SU-DHL-6 (cell line): ENCODE data around the gene CES4A.

Source experiments
- H2AFZ ChIP-seq: fragments of 200-600 bp; sonication (generic); 2 replicates; pipeline ENCODE4 v1.6.1; 2014; ENCODE audit warnings: low read depth, mild to moderate bottlenecking, moderate library complexity, mixed read lengths, antibody characterized with exemption, low read length; ENCODE audit not compliant: severe bottlenecking
- H3F3A ChIP-seq: fragments of 200-600 bp; shearing (Covaris generic); 2 replicates; pipeline ENCODE4 v1.6.0; 2016; ENCODE audit warnings: antibody characterized with exemption, mild to moderate bottlenecking; ENCODE audit not compliant: insufficient read depth
- H3K27ac ChIP-seq: fragments of 200-600 bp; sonication (generic); 2 replicates; pipeline ENCODE4 v1.5.1; 2016; ENCODE audit warnings: low read depth, mild to moderate bottlenecking, low read length, moderate library complexity, mixed read lengths
- H3K27me3 ChIP-seq: fragments of 200-600 bp; sonication (generic), shearing (Covaris generic); 2 replicates; pipeline ENCODE4 v1.6.0; 2014; ENCODE audit warnings: mild to moderate bottlenecking, low read length
- H3K36me3 ChIP-seq: fragments of 200-600 bp; sonication (generic); 2 replicates; pipeline ENCODE4 v1.6.1; 2014; ENCODE audit warnings: mild to moderate bottlenecking, low read length, mixed read lengths
- H3K4me2 ChIP-seq: fragments of 300-600, 200-600 bp; shearing (Covaris generic), sonication (generic); 2 replicates; pipeline ENCODE4 v1.6.0; 2014; ENCODE audit warnings: low read length, low read depth, mild to moderate bottlenecking; ENCODE audit not compliant: poor library complexity, severe bottlenecking
- H3K4me3 ChIP-seq: fragments of 200-600 bp; sonication (generic); 2 replicates; pipeline ENCODE4 v1.5.1; 2014; ENCODE audit warnings: antibody characterized with exemption, low read length, mild to moderate bottlenecking, mixed read lengths; ENCODE audit not compliant: insufficient read depth, poor library complexity, severe bottlenecking
- H3K79me2 ChIP-seq: fragments of 200-600 bp; sonication (generic); 2 replicates; pipeline ENCODE4 v1.6.1; 2014; ENCODE audit warnings: mild to moderate bottlenecking, low read length, moderate library complexity; ENCODE audit not compliant: insufficient read depth
- H3K9ac ChIP-seq: fragments of 200-600 bp; sonication (generic); 2 replicates; pipeline ENCODE4 v1.7.0; 2014; ENCODE audit warnings: mild to moderate bottlenecking, low read length
- H3K9me2 ChIP-seq: fragments of 200-600 bp; sonication (generic); replicated peaks from 2 replicates; pipeline ENCODE4 v1.6.1; 2014; ENCODE audit warnings: low read length; ENCODE audit not compliant: insufficient read depth
- H3K9me3 ChIP-seq: fragments of 200-600 bp; sonication (generic); 2 replicates; pipeline ENCODE4 v1.6.1; 2014; ENCODE audit warnings: low read length, mixed read lengths; ENCODE audit not compliant: insufficient read depth
- H4K20me1 ChIP-seq: fragments of 200-600 bp; sonication (generic); 2 replicates; pipeline ENCODE4 v1.6.1; 2014; ENCODE audit warnings: low read depth, mild to moderate bottlenecking, antibody characterized with exemption, low read length, moderate library complexity, mixed read lengths
- EZH2phosphoT487 ChIP-seq: fragments of 200-600 bp; sonication (generic), shearing (Covaris generic); conservative IDR thresholded peaks from 2 replicates; pipeline ENCODE4 v1.6.1; 2018; ENCODE audit warnings: mild to moderate bottlenecking, antibody characterized with exemption, low read length, moderate library complexity, mixed read lengths
- TF ChIP-seq, protein P1 (sequence below): fragments of 200-600 bp; sonication (generic); IDR thresholded peaks from one replicate; pipeline ENCODE4 v1.5.1; 2017; ENCODE audit warnings: antibody characterized with exemption, mild to moderate bottlenecking, low read length, moderate library complexity; ENCODE audit not compliant: insufficient read depth, poor library complexity, severe bottlenecking

The CES4A gene

DNA sequence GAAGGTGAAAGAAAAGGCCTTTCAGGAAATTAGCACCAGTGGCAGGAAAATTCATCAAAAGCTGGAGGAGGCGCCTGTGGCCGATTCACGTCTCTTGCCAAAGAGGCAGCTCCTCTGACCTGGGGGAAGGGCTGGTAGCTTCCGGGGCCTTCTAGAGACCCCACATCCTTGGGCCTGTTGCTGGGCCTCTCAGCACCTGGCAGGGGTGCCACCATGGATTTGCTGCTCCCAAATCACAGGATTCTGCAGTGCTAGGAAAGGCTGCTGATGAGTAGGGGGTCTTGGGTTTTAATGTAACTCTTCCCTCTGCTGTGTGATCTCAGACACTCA, 29.0 kb downstream of the CES4A start:
- Histone ChIP-seq H4K20me1 (no peaks in the 10 kb centered on the region), H3F3A (no peaks in the 10 kb centered on the region), H3K4me3 (no peak overlapping the region), H3K27ac (no peak overlapping the region), H3K36me3 (no peaks in the 10 kb centered on the region), H3K79me2 (no peaks in the 10 kb centered on the region), H3K9me2 (no peaks in the 10 kb centered on the region), H3K9ac (no peak overlapping the region), H3K4me2 (no peak overlapping the region), H3K27me3 (no peaks in the 10 kb centered on the region), H3K9me3 (no peaks in the 10 kb centered on the region), H2AFZ (no peak overlapping the region)
- no peak for TF ChIP-seq EZH2phosphoT487
- TF ChIP-seq, protein P1, sequence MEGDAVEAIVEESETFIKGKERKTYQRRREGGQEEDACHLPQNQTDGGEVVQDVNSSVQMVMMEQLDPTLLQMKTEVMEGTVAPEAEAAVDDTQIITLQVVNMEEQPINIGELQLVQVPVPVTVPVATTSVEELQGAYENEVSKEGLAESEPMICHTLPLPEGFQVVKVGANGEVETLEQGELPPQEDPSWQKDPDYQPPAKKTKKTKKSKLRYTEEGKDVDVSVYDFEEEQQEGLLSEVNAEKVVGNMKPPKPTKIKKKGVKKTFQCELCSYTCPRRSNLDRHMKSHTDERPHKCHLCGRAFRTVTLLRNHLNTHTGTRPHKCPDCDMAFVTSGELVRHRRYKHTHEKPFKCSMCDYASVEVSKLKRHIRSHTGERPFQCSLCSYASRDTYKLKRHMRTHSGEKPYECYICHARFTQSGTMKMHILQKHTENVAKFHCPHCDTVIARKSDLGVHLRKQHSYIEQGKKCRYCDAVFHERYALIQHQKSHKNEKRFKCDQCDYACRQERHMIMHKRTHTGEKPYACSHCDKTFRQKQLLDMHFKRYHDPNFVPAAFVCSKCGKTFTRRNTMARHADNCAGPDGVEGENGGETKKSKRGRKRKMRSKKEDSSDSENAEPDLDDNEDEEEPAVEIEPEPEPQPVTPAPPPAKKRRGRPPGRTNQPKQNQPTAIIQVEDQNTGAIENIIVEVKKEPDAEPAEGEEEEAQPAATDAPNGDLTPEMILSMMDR: no peak

GRCh38 chr16:67017810-67018488, 29.6 kb downstream of the CES4A start:
- no peaks in the 10 kb centered on the region for H3F3A ChIP-seq
- H2AFZ ChIP-seq: peak overlapping the region; percentile 75
- H3K9me3 ChIP-seq: no peaks in the 10 kb centered on the region
- TF ChIP-seq, protein P1: peak; percentile 71
- TF ChIP-seq EZH2phosphoT487: no peak
- H4K20me1 ChIP-seq: no peaks in the 10 kb centered on the region
- H3K9me2 ChIP-seq: no peaks in the 10 kb centered on the region
- no peaks in the 10 kb centered on the region for H3K36me3 ChIP-seq
- H3K4me2 ChIP-seq: no peak overlapping the region
- no peak overlapping the region for H3K9ac ChIP-seq
- H3K79me2 ChIP-seq: no peaks in the 10 kb centered on the region
- H3K4me3 ChIP-seq: no peak overlapping the region
- H3K27ac ChIP-seq: no peak overlapping the region
- H3K27me3 ChIP-seq: no peaks in the 10 kb centered on the region

- no peaks in the 10 kb centered on the region for H3F3A ChIP-seq
- no peaks in the 10 kb centered on the region for H3K27me3 ChIP-seq
- no peak overlapping the region for H2AFZ ChIP-seq
- no peaks in the 10 kb centered on the region for H4K20me1 ChIP-seq
- no peak overlapping the region for H3K4me3 ChIP-seq
- no peak overlapping the region for H3K27ac ChIP-seq
- H3K4me2 ChIP-seq: no peak overlapping the region
- H3K9me3 ChIP-seq: no peaks in the 10 kb centered on the region
- H3K79me2 ChIP-seq: no peaks in the 10 kb centered on the region
- H3K9me2 ChIP-seq: no peaks in the 10 kb centered on the region
- TF ChIP-seq, protein P1: no peak
- TF ChIP-seq EZH2phosphoT487: no peak
- no peak overlapping the region for H3K9ac ChIP-seq
- no peaks in the 10 kb centered on the region for H3K36me3 ChIP-seq
Measured at GRCh38 chr16:67019171-67019570, 30.8 kb downstream of the CES4A start.
